Measurements from ENCODE around the gene HCRTR1. TPM values are rescaled to one million over a fixed set of nuclear protein-coding genes. Genes with fewer than 3 reads are reported as not detected.

HCRTR1 gene
- polyA plus RNA-seq, 5 donors, result 0.09 to 0.26 (median 0.10) TPM; not detected in 1

GRCh38 chr1:31598980-31599379 lies 18.5 kb upstream of the HCRTR1 start:
- no peak for DNase-seq

DNA sequence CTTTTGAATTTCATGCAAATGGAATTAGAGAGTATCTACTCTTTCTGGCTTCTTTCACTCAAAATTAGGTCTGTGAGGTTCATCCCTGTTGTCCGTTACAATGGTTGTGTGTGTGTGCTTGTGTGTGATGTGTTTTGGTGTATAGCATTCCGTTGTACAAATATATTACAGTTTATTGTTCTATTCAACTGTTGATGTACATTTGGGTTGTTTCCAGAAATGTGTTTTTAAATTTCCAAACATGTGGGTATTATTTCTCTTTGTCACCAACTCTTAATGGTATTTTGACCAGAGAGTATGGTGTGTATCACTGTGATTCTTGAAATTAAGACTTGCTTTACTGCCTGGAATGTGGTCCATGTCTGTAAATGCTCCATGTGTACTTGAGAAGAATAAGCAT lies 16.8 kb upstream of the HCRTR1 start:
- no peak for DNase-seq

- DNase-seq, result no peak
Observed at GRCh38 chr1:31602081-31602480, 15.4 kb upstream of the HCRTR1 start.

- no peak for DNase-seq
Observed at GRCh38 chr1:31605908-31606427, 11.5 kb upstream of the HCRTR1 start.

DNA sequence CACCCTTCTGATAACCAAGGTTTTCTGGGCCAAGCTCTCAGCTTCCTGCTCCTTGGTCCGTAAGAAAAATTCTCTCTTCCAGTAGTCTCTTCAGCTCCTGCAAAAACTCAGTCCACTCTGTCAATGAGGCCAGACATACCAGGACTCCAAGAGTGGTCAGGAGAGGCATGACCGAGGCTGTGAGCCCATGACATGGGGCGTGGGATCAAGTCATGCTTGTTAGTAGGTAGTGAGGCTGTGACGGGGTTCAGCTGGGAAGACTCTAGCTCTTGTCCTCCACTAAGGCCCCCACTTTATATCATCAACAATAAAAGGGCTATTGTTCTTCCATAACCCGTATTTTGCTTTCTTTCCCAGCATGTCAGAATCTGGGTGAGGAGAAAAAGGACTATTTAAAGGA lies 10.1 kb upstream of the HCRTR1 start:
- DNase-seq, result no peak

DNA sequence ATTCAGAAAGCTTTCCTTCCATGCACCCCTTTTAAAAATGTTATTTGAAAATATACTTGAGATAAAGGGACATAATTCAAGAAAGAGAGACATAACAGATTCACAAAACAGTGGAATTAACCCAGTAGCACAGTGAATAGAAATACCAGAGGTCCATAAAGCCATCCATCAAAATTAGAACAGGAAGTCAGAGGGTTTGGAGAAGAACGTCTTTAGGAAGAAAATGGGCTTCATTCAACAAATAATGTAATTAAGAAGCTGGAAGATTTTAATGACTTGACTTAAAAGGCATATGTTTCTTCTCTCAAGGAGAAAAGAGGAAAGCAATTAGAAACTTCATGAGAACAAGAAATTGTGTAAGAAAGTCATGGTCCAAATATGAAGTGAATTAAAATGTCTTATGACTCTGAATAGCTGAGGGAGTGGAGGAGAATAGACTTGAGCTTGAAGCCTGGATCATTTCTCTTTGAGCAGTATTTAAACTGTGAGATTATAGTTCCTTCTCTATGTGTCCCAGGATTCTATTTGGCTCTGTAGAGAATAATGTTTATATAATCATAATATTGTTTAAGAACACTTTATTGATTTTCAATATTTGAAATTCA lies 7.9 kb upstream of the HCRTR1 start:
- no peak for DNase-seq

DNA sequence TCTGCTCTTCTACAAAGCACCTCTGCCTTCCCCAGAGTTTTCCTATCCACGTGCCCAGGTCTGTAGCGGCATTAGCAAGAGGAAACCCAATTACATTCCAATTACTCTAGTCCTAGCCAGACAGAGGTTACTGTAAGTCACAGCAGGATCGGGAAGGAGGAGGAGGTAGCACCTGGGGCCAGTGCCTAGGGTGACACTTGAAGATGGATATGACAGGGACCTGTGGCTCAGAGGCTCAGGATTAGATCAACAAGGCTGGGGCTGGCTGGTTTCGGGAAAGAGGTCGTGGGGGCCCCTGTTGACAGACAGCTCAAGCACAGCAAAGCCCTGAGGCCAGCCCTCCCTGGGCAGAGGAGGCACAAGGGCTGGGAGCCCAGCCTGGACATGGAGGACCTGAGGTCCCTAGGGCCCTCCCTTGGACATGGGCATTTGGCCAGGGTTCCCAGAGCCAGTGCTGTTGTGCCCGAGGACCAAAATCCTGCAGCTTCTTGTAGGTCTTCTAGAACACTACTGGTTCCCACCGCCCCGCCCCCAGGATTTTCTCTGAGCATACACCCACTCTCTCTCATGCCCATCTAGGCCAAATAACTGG lies 3.0 kb upstream of the HCRTR1 start:
- no peak for DNase-seq

DNA sequence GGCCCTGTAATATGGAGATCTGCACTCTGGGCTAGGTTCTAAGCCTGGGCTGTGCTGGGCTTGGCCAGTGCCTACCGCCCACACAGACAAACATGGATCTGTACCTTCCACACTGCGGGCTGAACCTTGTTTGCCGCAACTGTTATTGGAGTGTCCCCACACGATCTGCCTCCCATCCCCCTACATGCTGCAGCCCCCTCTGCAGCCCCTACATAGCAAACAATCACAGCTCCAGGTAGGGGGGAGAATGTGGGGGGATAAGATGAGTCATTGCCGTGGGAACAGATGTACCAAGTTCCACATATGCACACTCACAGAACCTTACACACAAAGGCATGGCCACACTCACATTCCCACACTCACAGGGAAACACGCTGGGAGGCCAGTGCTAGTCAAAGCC lies 2.1 kb upstream of the HCRTR1 start:
- no peak for DNase-seq

- no peak for DNase-seq
Observed at GRCh38 chr1:31615939-31616338, 1.6 kb upstream of the HCRTR1 start.

DNA sequence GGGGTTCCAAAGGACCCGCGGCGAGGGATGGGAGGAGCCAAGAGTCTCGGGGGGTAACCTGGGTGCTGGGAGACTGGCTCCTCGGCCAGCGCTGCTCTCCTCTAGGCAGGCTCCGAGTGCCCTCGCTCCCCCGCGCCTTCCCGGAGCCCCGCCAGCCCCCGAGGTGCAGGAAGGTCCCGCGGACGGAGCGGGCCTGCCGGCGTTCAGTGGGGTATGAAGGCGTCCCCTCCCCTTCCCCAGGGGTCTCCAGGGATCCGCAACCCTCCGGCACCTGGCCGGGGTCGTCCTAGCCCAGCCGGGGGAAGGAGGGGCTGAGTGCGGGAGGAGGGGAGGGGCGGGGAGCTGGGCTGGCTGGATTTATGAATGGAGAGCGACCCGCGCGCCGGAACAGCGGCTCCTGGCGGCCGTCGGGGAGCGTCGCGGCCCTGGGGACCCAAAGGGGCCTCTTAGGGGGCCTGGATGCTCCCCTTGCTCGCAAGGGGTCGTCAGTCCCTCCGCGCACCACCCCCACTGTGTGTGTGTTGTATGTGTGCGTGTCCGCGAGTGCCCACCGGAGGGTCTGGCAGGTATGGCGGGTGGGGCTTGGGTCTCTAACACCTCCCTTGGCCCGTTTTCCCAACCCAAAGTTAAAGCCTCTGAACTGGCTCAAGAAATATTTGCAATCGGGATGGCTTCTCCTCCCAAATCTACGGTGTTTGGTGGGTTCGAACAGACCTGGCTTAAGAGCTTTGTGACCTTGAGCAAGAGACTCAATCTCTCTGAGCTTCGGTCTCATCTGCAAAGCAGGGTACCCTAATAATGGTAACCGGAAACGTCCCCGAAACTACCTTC lies 642 bp downstream of the HCRTR1 start:
- peak; percentile 35 to 49 for DNase-seq

GRCh38 chr1:31618916-31619846 lies 1.7 kb downstream of the HCRTR1 start:
- no peak for DNase-seq

- DNase-seq, result no peak
Observed at GRCh38 chr1:31620631-31621497, 3.4 kb downstream of the HCRTR1 start.

DNA sequence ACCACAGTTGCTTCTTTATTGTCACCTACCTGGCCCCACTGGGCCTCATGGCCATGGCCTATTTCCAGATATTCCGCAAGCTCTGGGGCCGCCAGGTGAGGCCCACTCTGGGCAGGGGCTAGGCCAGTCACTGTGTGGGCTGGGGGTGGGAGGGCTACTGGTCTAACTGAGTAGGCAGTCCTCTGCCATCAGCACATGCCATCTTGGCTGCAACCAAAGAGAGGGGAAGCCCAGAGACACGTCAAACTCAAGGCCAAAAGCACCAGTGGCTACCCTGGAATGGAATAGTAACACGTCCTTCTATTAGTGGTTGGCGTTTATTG lies 4.0 kb downstream of the HCRTR1 start:
- no peak for DNase-seq

DNA sequence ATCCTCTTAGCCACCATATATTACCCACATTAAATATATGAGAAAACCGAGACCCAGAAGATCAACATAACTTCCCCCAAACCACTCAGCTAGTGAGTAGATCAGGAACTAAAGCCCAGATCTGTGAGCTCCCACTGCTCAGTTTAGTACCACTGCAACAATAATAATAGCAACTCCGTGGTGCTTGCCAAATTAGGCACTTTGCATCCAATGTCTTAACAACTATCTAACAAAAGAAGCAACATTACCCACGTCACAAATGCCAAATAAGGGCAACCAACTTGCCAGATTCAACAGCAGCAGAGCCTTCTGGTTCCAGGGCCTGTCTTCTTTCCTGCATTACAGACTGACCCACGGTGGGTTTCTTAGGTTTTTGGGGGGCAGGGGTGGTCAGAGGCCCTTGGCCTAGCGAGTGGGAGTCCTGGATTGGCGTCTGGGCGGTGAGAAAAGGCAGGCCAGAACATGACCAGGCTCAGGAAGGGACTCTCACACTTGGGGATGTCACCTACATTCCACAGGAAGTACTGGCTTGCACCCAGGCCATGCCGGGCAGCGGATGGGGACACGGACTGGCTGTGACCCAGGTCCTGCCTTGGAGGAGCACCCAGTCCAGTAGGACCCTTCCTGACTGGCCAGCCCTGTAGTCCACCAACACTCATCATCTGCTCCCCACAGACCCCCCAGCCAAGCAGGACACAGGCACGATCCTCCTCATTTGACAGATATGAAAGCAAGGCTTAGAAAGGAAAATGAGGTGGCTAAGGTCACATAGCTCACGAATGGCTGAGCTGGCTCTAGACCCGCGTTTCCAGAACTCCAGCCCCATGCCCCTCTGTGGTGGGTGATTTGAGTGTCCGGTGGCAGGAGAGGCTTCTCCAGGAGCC lies 4.6 kb downstream of the HCRTR1 start:
- DNase-seq, result no peak

DNA sequence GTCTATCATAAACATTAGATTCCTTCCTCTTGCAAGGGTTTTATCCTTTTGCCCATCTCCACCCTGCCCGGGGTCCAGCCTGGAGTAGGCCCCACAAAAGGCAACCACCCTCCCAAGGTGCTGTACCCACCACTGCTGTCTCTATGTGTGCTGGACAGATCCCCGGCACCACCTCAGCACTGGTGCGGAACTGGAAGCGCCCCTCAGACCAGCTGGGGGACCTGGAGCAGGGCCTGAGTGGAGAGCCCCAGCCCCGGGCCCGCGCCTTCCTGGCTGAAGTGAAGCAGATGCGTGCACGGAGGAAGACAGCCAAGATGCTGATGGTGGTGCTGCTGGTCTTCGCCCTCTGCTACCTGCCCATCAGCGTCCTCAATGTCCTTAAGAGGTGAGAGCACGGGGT lies 5.9 kb downstream of the HCRTR1 start:
- no peak for DNase-seq

- no peak for DNase-seq
Observed at GRCh38 chr1:31624309-31624708, 6.8 kb downstream of the HCRTR1 start.

DNA sequence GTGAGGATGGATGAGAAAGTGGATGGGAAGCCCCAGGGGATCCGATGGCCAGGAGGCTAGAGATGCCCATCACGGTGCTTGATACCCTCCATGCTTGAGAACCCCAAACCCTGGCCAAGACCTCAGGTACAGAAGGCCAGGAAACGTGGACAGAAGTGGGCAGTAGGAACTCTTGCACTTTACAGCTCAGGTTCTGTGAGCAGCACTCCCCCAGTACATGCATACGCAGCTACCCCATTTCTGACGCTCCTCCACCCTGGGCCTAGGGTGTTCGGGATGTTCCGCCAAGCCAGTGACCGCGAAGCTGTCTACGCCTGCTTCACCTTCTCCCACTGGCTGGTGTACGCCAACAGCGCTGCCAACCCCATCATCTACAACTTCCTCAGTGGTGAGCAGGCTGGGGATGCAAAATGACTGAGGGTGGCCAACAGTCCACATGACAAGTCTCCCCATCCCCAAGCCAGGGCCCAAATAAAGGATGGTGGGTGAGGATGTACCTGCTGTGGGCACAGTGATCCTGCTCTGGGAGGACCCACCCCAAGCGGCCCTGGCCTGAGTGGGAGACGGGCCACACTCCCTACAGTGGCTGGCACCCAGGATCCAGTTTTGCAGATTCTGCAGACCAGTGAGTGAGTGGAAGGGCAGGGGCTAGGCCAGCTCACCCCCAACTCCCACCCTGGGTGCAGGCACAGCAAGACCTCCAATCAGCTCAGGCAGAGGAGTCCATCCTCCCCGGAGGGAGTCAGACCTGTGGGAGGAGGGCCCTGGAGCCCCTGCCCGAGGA lies 7.4 kb downstream of the HCRTR1 start:
- DNase-seq, result no peak

DNA sequence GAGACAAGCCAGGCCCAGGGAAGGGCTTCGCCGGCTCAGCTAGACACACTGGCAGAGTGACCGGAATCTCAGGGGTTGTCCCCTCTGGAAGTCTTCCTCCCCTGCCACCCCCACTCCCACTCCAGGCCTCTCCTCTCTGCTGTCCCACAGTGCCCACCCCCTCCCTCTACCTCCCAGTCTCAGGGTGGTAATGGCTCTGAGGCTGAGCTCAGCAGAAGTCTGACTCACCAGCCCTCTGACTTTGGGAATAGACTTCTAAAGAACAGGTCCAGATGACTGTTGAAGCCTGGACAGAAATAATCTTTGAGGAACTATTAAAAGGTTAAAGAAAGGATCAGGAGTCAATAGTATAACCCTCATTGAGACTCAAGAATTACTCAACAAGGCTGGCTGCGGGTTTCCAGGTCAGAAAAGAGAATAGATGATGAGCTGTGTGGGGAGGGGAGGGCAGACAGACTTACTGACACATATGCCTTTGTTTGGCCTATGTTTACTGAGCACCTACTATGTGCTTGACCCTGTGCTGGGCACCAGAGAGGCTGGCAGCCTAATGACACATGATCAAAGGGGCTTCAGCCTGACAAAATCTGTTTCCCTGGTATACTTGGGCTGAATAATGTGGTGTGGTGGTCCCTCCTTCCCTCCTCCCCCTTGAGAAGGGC lies 8.2 kb downstream of the HCRTR1 start:
- DNase-seq, result no peak
